Stimulated activated CD8-positive, alpha-beta memory T cell treated with anti-CD3 and anti-CD28 coated beads, Interleukin-12 subunit alpha, Interleukin-12 subunit beta, amount 100 ng/mL, for 4 hours (primary cell): Measurements from ENCODE around the gene TRIM25.

ENCODE experiments used
- DNase-seq: peaks from one replicate; pipeline ENCODE4 v3.0.0-alpha.2; 2020; ENCODE audit warnings: low read depth

Gene TRIM25

DNA sequence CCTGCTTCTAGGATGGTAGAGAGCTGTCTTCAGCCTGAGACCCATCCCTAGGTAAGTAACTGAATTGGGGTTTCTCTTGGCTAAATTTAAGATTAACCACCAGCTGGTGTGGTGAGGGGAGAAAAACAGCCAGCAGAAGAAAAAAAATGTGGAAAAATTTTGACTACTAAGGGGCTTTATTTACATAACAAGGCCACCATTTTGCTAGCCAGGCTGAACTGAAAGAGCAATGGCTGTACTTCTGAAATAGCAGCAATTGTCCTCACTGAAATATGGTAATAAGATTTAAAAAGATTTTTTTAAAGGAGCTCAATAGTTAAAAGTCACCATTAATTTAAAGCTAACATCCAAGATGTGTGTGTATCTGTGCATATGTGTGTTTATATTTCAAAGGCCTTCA lies 12.4 kb upstream of the TRIM25 start:
- no peak for DNase-seq

DNA sequence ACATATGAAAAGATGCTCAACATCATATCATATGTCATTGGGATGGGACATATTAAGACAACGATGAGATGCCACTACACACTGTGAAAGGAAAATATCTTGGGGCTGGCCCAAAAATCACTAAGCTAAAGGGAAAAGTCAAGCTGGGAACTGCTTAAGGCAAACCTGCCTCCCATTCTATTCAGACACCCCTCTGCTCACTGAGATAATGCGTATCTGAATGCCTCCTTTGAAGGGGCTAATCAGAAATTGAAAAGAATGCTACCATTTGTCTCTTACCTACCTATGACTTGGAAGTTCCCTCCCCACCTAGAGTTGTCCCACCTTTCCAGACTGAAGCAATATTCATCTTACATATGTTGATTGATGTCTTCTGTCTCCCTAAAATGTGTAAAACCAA lies 11.2 kb upstream of the TRIM25 start:
- no peak for DNase-seq

DNA sequence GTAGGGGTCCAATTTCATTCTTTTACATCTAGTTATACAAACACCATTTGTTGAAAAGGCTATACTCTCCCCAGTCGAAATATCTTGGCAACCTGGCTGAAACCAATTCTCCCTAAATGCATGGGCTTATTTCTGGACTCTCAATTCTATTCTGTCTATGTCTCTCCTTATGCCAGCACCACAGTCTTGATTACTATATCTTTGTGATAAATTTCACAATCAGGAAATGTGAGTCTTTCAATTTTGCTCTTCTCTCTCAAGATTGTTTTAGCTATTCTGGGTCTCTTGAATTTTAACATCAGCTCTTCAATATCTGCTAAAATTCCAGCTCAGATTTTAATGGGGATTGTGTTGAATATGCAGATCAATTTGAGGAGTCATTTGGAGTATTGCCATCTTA lies 5.9 kb upstream of the TRIM25 start:
- DNase-seq = no peak

DNA sequence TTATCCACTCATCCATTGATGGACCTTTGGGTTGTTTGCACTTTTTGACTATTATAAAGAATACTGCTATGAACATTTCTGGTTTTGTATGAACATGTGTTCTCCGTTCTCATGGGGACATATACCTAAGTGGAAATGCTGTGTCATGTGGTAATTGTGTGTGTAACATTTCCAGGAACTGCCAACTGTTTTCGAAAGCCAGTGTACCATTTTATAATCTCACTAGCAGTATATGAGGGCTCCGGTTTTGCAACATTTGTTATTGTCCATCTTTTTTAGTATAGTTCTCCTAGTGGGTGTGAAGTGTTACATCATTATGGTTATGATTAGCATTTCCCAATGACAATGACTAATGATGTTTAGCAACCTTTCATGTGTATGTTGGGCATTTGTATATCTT lies 5.1 kb upstream of the TRIM25 start:
- DNase-seq = no peak

DNA sequence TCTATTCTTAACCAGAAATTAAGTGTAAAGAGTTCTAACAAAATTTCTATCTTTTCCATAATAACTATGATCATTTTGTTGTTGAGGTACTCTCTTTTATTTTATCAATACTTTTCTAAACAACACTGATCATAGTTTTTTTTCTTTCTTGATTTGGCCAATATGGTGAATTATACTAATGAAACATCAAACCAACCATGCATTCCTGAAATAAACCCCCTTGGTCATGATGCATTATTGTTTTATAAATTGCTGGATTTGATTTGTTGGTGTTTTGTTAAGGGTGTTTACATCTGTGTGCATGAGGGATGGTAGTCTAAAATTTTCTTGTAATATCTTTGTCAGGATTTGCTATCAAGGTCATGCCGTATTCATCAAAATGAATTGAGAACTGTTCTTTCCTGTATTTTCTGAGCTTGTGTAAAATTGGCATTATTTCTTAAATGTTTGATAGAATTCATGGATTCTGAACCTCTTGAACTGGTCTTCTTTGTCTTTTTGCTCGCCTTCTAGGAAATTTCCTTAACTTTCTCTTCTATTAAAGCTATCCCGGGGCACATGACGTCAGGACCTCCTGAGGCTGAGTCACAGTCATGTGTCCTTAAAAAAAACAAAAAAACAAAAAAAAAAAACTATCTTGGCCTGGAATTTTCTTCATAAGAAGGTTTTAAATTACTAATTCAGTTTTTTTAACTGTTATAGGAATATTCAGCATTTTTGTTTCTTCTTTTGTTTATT lies 3.9 kb upstream of the TRIM25 start:
- no peak for DNase-seq

DNA sequence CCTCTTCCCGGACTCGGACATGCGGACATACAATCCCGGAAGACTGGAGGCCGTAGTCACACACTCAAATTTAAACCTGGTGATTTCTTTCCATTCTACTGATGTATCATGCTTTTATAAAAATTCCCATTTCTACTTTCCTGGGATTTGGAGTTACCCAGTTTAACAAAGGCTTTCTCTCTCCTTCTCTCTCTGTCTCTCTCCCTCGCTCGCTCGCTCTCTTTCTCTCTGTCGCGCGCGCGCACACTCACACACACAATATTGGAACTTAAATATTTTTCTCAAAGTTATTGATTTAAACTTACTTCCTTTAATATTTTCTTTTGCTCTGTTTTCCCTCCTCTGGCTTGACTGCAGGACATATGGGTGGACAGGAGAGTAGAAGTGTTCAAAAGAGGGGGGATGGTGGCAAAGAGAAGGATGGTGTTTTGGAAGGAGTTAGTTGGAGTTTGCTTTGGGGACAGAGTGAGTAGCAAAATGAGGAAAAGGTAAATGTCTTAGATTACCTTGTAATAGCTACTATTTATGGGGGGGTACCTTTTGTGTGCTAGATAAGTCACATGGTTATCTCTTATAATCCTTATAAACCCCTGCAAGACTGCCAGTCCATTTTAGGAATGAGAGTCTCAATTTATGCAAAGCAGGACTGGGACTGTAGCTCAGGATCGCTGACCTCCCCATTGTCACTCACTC lies 878 bp upstream of the TRIM25 start:
- DNase-seq = no peak

DNA sequence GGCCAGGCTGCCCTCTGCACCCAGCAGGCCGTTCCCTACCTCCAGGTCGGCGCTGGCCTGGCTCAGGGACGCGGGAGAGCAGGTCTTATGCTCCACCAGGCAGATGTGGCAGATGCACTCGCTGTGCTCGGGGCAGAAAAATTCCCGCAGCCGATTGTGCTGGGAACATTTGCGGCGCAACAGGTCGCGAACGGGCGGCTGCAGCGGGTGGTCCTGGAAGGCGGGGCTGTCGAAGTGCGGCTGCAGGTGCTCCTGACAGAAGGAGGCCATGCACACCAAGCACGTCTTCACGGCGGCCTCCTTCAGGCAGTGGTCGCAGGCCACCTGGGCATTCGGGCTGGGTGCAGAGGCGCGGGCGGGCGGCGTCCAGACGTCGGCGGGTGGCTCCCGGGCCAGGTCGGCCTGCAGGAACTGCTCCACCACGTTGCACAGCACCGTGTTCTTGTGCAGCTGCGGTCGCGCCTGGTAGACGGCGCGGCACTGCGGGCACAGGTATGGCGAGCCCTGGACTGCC lies 439 bp downstream of the TRIM25 start:
- DNase-seq = peak; percentile 5

DNA sequence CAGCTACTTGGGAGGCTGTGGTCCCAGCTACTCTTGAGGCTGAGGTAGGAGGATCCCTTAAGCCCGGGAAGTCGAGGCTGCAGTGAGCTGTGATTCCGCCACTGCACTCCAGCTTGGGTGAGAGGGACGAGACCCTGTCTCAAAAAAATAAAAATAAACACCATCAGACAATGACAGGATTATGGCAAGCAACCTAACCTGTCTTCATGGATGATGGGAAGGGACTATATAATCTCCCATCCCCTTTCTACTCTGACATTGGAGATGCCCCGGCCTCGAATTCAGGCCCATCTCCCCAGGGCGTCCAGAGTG lies 893 bp downstream of the TRIM25 start:
- no peak for DNase-seq

DNA sequence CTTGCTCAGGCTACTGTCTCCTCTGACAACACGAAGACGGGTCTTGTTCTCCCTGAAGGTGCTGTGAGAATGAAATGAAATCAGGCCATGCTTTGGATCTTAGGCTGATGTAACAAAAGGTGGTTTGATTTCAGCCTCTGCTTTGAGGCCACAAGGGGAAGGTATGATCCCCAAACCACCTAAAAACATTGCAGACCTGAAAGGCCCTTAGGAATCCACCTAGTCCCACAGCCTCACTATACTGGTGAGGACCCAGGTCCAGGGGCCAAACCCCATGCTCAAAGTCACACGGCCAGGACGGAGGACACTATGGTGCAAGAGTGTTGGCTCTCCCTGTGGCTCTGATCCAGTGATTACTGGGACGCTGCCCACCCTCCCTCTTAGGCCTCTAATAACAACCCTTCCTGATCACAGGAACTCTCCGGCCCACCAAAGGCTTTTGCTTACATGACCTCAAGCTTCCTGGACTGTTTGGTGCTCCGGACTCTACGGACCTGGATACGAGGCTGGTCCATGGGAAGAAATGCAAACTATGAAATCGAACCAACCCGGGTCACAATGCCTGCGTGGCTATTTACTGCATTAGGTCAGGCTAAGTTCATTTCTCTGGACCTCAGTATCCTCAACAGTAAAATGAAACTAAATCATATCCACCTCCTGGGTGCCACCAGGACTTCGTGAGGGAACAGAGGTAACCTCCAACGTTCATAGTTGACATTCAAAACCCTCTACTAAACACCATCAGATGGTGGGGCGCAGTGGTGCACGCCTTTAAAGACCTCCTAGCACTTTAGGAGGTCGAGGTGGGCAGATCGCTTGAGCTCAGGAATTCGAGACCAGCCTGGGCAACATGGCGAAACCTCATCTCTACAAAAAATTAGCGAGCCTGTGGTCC lies 1.5 kb downstream of the TRIM25 start:
- DNase-seq = no peak

DNA sequence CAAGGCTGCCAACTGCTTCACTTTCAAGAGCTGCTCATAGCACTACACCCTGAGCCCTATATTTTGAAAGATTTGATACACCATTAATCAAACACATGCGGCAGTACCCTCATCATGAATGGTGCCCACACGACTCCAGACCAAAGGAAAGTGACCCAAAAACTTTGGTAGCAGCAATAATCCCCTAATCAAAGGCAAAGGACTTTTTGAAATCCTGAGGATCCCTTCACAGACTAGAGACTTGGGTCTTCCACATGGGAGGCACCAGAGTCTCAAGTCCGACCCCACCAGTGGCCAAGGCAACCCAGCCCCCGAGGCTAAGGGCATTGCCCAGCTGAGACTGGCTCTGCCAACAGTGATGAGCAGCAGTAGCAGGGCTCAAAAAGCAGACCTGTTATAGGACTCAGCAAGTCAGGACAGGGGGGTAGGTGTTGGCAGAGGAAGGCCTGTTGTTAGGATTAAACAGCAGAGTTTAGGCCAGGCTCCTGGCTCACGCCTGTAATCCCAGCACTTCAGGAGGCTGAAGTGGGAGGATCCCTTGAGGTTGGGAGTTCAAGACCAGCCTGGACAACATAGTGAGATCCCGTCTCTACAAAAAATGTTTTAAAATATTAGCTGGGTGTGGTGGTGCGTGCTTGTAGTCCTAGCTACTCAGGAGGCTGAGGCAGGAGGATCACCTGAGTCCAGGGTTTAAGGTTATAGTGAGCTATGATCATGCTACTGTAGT lies 3.2 kb downstream of the TRIM25 start:
- DNase-seq = no peak

DNA sequence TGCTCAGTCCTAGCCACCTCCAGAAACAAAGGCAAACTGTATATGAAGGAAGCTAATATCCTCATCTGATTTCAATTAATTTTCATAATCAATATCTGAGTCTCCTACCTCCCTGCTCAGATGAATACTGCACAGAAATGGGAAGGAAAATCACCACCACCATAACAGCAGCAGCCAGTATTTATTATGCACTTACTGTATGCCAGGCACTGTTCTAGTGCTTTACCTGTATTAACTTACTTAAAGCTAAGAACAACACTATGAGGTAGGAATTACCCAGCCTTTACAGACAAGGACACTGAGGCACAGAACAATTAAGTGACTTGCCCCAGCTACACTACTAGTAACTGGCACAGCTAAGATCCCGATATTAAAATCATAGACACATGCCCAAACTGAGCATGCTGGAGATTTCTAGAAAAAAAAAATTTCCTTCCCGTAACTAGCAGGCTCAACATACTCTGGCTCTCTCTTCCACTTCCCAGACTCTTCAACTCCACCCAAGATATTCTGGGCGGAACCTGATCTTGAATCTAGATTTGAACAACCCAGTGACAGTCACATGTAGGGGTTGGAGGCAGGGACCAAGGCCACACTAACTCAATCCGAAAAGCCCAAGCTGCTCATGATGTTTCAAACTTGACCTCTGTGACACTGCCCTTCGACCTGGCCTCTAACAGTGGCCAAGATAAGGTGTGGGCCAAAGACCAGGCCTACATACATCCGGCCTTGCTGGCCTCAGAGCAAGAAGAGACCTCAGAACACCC lies 3.9 kb downstream of the TRIM25 start:
- DNase-seq = no peak

DNA sequence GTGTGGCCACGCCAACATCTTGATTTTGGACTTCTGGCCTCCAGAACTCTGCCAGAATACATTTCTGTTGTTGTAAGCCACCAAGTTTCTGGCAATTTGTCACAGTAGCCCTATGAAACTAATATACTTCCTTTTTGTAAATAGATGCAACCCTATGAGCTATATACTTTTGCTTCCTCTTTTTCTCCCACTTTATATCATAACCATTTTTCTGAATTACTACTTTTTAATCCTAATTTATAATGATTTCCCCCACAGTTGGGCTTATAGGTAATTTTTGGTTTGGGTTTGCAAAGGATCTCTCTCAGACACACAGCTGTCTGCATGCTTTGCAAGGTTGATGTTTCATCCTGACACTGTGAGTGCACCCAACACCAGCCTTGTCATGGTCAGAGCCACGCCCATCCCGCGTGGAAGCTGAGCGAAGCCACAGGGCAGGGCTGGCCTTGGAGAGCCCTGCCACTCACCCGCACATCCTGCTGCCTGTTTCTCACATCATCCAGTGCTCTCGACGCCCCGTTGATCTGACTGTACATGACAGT lies 5.8 kb downstream of the TRIM25 start:
- peak; percentile 10 for DNase-seq

DNA sequence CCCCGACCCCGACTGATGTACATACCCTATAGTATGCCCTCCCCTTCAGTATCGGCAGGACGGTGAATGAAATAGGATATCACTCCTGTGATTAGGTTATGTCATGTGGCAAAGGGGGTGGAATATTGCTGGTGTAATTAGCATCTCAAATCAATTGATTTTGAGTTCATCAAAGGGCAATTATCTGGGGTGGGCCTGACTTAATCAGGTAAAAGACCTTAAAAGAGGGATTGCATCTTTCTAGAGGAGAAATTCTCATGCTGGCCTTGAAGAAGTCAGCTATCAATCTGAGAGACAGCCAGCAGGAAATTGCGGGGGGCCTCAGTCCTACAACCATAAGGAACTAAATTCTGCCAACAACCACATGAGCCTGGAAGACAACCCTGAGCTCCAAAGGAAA lies 10.3 kb downstream of the TRIM25 start:
- DNase-seq = no peak

DNA sequence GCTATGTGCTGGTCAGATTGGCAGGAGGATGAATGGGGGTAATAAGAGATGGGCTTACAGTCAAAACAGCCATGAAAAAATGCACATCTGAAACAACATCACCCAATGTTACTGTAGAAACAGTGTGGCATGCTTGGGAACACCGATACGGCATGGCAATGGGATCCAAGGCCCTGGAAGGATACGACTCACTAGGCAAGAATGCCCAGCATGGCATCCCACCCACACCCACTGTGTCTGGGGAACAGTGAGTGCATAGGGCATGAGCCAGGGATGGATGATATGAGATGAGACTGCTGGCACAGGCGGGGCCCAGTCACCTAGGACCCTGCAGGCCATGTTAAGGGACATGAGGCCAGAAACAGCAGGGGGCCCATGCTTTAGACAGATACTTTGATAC lies 11.5 kb downstream of the TRIM25 start:
- no peak for DNase-seq

DNA sequence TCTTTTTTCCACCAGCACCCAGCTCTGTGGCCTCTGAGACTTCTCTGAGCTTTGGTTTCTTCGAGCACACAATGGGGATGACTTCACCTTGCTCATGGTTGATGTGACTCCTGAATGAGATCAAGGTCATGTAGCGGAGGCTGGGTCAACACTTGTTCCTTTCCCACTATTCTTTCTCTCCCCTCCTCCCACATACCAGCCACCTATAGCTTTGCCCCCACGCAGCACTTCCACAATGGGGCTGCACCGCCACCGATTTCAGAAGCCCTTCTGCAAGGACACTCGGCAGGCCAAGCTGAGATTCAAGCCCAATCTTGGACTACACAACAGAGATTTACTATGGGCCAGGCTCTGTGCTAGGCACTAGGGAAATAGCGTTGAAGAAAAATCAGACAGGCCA lies 14.4 kb downstream of the TRIM25 start:
- no peak for DNase-seq

DNA sequence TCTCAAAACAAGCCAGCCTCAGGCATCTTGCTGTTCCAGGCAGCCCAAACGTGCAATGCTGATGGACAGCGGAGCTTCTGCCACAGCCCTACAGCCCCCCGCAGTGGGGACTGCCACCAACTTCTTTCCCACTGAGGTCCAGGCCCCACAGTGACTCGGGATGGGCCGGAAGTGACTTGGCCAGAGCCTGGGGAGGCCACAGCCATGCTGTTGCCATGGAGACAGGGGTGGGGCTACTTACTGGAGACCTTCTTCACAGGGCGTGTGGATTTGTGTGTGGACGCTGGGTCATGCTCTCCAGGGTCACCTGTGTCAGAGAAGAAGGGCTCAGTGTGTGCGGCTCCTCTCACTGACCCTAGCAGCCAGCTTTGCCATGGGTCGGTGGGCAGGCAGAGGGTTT lies 15.0 kb downstream of the TRIM25 start:
- DNase-seq = no peak

DNA sequence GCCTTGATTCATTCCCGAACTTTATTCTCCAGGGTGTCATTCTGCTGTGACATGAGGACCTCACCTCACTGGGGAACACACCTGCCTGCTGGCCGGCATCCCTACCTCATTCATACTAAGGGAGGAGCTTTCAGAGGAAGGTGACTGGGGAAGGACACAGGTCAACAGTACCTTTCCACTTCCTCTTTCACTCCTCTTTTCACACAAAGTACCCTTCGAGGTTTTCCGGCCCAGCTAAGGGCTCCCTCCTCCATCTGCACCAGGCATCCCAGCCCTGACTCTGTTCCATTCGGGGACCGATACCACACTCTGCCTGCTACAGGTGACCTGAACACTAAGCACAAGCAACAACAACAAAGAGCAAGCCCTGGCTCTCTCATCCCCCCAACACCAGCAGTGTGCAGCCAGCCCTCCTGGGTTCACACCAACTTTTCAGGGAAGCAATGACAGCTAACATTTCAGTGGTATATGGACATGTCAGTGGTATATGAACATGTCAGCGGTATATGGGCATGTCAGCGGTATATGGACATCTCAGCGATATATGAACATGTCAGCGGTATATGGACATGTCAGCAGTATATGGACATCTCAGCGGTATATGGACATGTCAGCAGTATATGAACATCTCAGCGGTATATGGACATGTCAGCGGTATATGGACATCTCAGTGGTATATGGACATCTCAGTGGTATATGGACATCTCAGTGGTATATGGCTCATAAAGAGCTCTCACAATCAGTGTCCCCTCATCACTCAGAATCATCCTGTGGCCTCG lies 16.0 kb downstream of the TRIM25 start:
- DNase-seq = no peak

DNA sequence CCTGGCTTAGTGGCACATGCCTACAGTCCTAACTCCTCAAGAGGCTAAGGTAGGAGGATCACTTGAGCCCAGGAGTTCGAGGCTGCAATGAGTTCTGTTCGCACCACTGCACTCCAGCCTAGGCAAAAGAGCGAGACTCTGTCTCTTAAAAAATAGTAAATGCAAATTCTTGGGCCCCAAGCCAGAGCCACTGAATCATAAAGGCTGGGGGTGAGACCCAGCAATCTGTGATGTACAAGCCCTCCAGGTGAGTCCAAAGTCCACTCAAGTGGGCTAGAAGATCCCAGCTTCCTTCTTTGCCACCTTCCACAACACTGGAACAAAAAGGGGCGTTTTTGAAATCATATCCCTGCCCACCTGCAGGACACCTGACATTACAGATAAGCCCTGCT lies 16.9 kb downstream of the TRIM25 start:
- DNase-seq = no peak

DNA sequence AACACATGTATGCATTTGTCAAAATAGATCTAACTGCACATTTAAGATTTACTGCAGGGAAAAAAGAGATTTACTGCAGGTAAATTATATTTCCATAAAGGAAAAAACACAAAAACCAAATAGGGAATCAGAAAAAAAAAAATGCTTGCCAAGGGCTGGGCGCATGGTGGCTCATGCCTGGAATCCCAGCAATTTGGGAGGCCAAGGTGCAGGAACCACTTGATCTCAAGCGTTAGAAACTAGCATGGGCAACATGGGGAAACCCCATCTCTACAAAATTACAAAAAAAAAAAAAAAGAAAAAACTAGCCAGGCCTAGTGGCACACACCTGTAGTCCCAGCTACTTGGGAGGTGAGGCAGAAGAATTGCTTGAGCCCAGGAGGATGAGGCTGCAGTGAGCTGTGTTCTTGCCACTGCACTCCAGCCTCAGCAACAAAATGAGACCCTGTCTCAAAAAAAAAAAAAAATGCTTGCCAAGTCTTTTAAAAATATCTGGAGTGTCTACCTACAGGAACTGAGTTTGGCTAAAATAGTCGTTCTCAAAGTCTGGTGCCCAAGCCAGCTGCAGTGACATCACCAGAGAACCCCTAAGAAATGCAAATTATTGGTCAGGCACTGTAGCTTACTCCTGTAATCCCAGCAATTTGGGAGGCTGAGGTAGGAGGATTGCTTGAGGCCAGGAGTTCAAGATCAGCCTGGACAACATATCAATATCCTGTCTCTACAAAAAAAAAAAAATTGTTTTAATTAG lies 17.5 kb downstream of the TRIM25 start:
- no peak for DNase-seq
